Gastroesophageal sphincter (tissue), 3 donors: Measurements from ENCODE around the gene NCAPD3.
"Not testable (repeated sequence)": the region's sequence is repeated elsewhere in the genome, so short reads cannot be mapped to it uniquely, and the experiment has no call there.

Experiments
- POLR2A ChIP-seq, 2 donors: fragments of 450-650 bp; IDR thresholded peaks; one replicate each; pipeline ENCODE4 v1.6.1; 2017; ENCODE audit warnings: antibody characterized with exemption in 2 of 2, mild to moderate bottlenecking in 2 of 2, moderate library complexity in 1 of 2
- TF ChIP-seq, protein P1 (sequence below), 4 experiments: fragments of 200-600 bp in 2 of 4; fragments of 450-650 bp in 2 of 4; sonication (generic) in 1 of 4; IDR thresholded peaks; one replicate each; pipeline ENCODE4 v1.5.1; 2017 to 2019; ENCODE audit warnings: antibody characterized with exemption in 4 of 4, mild to moderate bottlenecking in 2 of 4, moderate library complexity in 2 of 4

DNA sequence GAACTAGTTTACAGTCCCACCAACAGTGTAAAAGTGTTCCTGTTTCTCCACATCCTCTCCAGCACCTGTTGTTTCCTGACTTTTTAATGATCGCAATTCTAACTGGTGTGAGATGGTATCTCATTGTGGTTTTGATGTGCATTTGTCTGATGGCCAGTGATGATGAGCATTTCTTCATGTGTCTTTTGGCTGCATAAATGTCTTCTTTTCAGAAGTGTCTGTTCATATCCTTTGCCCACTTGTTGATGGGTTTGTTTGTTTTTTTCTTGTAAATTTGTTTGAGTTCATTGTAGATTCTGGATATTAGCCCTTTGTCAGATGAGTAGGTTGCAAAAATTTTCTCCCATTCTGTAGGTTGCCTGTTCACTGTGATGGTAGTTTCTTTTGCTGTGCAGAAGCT lies 110.0 kb downstream of the NCAPD3 start:
- TF ChIP-seq, protein P1, sequence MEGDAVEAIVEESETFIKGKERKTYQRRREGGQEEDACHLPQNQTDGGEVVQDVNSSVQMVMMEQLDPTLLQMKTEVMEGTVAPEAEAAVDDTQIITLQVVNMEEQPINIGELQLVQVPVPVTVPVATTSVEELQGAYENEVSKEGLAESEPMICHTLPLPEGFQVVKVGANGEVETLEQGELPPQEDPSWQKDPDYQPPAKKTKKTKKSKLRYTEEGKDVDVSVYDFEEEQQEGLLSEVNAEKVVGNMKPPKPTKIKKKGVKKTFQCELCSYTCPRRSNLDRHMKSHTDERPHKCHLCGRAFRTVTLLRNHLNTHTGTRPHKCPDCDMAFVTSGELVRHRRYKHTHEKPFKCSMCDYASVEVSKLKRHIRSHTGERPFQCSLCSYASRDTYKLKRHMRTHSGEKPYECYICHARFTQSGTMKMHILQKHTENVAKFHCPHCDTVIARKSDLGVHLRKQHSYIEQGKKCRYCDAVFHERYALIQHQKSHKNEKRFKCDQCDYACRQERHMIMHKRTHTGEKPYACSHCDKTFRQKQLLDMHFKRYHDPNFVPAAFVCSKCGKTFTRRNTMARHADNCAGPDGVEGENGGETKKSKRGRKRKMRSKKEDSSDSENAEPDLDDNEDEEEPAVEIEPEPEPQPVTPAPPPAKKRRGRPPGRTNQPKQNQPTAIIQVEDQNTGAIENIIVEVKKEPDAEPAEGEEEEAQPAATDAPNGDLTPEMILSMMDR (IDR thresholded peaks at IDR 0.05): not testable (repeated sequence)
- TF ChIP-seq POLR2A (IDR thresholded peaks at IDR 0.05): not testable (repeated sequence)
